B cell (primary cell): ENCODE results near the gene TSPAN32. TPM values are rescaled to one million over a fixed set of nuclear protein-coding genes. Genes with fewer than 3 reads are reported as not detected.

Source experiments
- ATAC-seq: fragments of 200-7000 bp; cut with Tn5 transposase; one replicate; pipeline ENCODE4 v1.10.0; 2021; ENCODE audit warnings: low read depth, mild to moderate bottlenecking, moderate number of reproducible peaks, moderate library complexity
- CTCF ChIA-PET: fragments of 350-600 bp; sonication (Branson Sonifier 250); formaldehyde crosslinking; loops from one replicate; lab custom pipeline; 2021; ENCODE audit warnings: antibody characterized with exemption, inconsistent platforms; lab: Charles Lee
- POLR2A ChIA-PET: fragments of 350-600 bp; sonication (Branson Sonifier 250); formaldehyde crosslinking; loops from one replicate; lab custom pipeline; 2021; ENCODE audit warnings: antibody characterized with exemption; lab: Charles Lee
- DNase-seq: peaks from one replicate; pipeline ENCODE4 v3.0.0; 2013
- H2AFZ ChIP-seq: 2 replicates; pipeline ENCODE4 v1.6.1; 2012; ENCODE audit warnings: mild to moderate bottlenecking, low read depth, low read length; ENCODE audit not compliant: insufficient read depth, poor library complexity, severe bottlenecking
- H3K27ac ChIP-seq, 2 donors: 1 replicate in 1 of 2; 2 replicates in 1 of 2; pipeline ENCODE4 v1.5.1; 2012 to 2013; ENCODE audit warnings: low read length in 2 of 2, mild to moderate bottlenecking in 2 of 2, moderate library complexity in 1 of 2
- H3K27me3 ChIP-seq, 4 experiments: fragments of 200-600 bp in 1 of 4; sonication (generic) in 1 of 4; replicated peaks in 1 of 4; 1 replicate in 2 of 4; 2 replicates in 2 of 4; pipeline versions ENCODE4 v1.6.1 to v1.7.0; 2013 to 2016; ENCODE audit warnings: low read length in 3 of 4, mild to moderate bottlenecking in 2 of 4, mixed read lengths in 1 of 4, moderate library complexity in 1 of 4; ENCODE audit not compliant: insufficient read depth in 4 of 4, control insufficient read depth in 3 of 4; ENCODE audit errors: control extremely low read depth in 1 of 4
- H3K36me3 ChIP-seq, 2 experiments: replicated peaks in 1 of 2; 1 replicate in 1 of 2; 2 replicates in 1 of 2; pipeline versions ENCODE4 v1.6.1 to v1.7.1; 2013; ENCODE audit warnings: low read length in 1 of 2; ENCODE audit not compliant: insufficient read depth in 2 of 2, control insufficient read depth in 1 of 2; ENCODE audit errors: control extremely low read depth in 1 of 2, extremely low read depth in 1 of 2
- H3K4me1 ChIP-seq, 2 donors: fragments of 200-600 bp in 1 of 2; sonication (generic) in 1 of 2; 1 replicate in 1 of 2; 2 replicates in 1 of 2; pipeline versions ENCODE4 v1.5.1 to v1.6.1; 2013 to 2017; ENCODE audit warnings: low read length in 2 of 2; ENCODE audit not compliant: control insufficient read depth in 2 of 2, insufficient read depth in 2 of 2
- H3K4me2 ChIP-seq: replicated peaks from 2 replicates; pipeline ENCODE3; 2012; ENCODE audit warnings: mild to moderate bottlenecking, low read depth, low read length; ENCODE audit not compliant: poor library complexity, severe bottlenecking
- H3K4me3 ChIP-seq, 5 experiments: fragments of 200-600 bp in 1 of 5; sonication (generic) in 1 of 5; 1 replicate in 3 of 5; 2 replicates in 2 of 5; pipeline versions ENCODE4 v1.5.1 to v1.7.0; 2011 to 2016; ENCODE audit warnings: low read length in 4 of 5, mild to moderate bottlenecking in 4 of 5, low read depth in 2 of 5, control low read depth in 1 of 5, moderate library complexity in 1 of 5; ENCODE audit not compliant: insufficient read depth in 1 of 5; ENCODE audit errors: control extremely low read depth in 1 of 5, extremely low read depth in 1 of 5
- H3K79me2 ChIP-seq: fragments of 200-600 bp; sonication (generic); one replicate; pipeline ENCODE4 v1.6.0; 2016; ENCODE audit warnings: low read length; ENCODE audit not compliant: control insufficient read depth, insufficient read depth
- H3K9ac ChIP-seq: fragments of 200-600 bp; sonication (generic); 2 replicates; pipeline ENCODE4 v1.6.1; 2017; ENCODE audit warnings: mild to moderate bottlenecking, low read length, moderate library complexity
- H3K9me3 ChIP-seq, 3 donors: one replicate each; pipeline versions ENCODE4 v1.6.1 to v1.7.1; 2013; ENCODE audit warnings: low read length in 2 of 3; ENCODE audit not compliant: control insufficient read depth in 2 of 3, insufficient read depth in 1 of 3; ENCODE audit errors: control extremely low read depth in 1 of 3
- H4K20me1 ChIP-seq: 2 replicates; pipeline ENCODE4 v1.6.0; 2012; ENCODE audit warnings: mild to moderate bottlenecking, low read length; ENCODE audit not compliant: insufficient read depth, control insufficient read depth, poor library complexity, severe bottlenecking
- H3K27ac Mint-ChIP-seq: one replicate; pipeline ENCODE4 v1.8.0; 2021; ENCODE audit warnings: mixed read lengths
- H3K27me3 Mint-ChIP-seq: one replicate; pipeline ENCODE4 v1.8.0; 2021; ENCODE audit warnings: mixed read lengths
- H3K4me1 Mint-ChIP-seq: one replicate; pipeline ENCODE4 v1.8.0; 2021; ENCODE audit warnings: mixed read lengths
- H3K4me3 Mint-ChIP-seq: one replicate; pipeline ENCODE4 v1.8.0; 2021; ENCODE audit warnings: mixed read lengths
- H3K9me3 Mint-ChIP-seq: one replicate; pipeline ENCODE4 v1.8.0; 2022; ENCODE audit warnings: mixed read lengths; ENCODE audit not compliant: insufficient read depth
- EZH2 ChIP-seq: IDR thresholded peaks from 2 replicates; pipeline ENCODE4 v1.6.1; 2012; ENCODE audit warnings: borderline replicate concordance, low read depth, mild to moderate bottlenecking, moderate library complexity, low read length; ENCODE audit not compliant: insufficient read depth, poor library complexity, severe bottlenecking
- WGBS: methylation state at CpG from one replicate; pipeline ENCODE4 v1.1.5; 2013; ENCODE audit warnings: missing lambda C conversion rate; ENCODE audit not compliant: insufficient coverage; 5-methylcytosine and 5-hydroxymethylcytosine counted together
- intact Hi-C: fragments of 100-400 bp; cut with micrococcal nuclease; formaldehyde crosslinking; loops from one replicate; pipeline ENCODE4 v1.10.0; 2022
- polyA plus RNA-seq: library from polyadenylated mRNA; depleted of rRNA; stranded (reverse); fragments of >200 nt; gene quantifications from 2 replicates; pipeline ENCODE4 v1.2.3, GENCODE V29; 2012
- total RNA-seq, 2 donors: library from RNA; stranded (reverse); fragments of 120-200 nt in 1 of 2; gene quantifications; 1 replicate in 1 of 2; 2 replicates in 1 of 2; pipeline versions ENCODE4 v1.2.3 to v1.2.4, GENCODE V29; 2013 to 2022
- TF ChIP-seq, protein P1 (sequence below): fragments of 200-600 bp; IDR thresholded peaks from one replicate; pipeline ENCODE4 v1.8.0; 2022; ENCODE audit warnings: antibody characterized with exemption, mild to moderate bottlenecking

TSPAN32 gene
- total and polyA plus RNA-seq, 2 donors (not counting 1 experiment from before 2014, with no cell fraction given), result 22.2 to 75.9 TPM

GRCh38 chr11:2358754-2359442 lies 57.1 kb downstream of the TSPAN32 start:
- Histone ChIP-seq H3K36me3 (no peaks in the 10 kb centered on the region), H3K9me3 (no peaks in the 10 kb centered on the region), H3K27ac (no peak overlapping the region), H3K4me1 (peaks cover 0 to 5% of the 10 kb centered on the region in 2 donors), H2AFZ (peak overlapping the region; percentile 10), H4K20me1 (no peaks in the 10 kb centered on the region), H3K79me2 (no peaks in the 10 kb centered on the region), H3K27me3 (no peaks in the 10 kb centered on the region), H3K9ac (no peak overlapping the region), H3K4me2 (peak overlapping the region; percentile 27), H3K4me3 (no peak overlapping the region)
- peak; percentile 71 for ATAC-seq
- intact Hi-C loops, result no loop called here
- no peak for TF ChIP-seq EZH2
- TF ChIP-seq, protein P1, sequence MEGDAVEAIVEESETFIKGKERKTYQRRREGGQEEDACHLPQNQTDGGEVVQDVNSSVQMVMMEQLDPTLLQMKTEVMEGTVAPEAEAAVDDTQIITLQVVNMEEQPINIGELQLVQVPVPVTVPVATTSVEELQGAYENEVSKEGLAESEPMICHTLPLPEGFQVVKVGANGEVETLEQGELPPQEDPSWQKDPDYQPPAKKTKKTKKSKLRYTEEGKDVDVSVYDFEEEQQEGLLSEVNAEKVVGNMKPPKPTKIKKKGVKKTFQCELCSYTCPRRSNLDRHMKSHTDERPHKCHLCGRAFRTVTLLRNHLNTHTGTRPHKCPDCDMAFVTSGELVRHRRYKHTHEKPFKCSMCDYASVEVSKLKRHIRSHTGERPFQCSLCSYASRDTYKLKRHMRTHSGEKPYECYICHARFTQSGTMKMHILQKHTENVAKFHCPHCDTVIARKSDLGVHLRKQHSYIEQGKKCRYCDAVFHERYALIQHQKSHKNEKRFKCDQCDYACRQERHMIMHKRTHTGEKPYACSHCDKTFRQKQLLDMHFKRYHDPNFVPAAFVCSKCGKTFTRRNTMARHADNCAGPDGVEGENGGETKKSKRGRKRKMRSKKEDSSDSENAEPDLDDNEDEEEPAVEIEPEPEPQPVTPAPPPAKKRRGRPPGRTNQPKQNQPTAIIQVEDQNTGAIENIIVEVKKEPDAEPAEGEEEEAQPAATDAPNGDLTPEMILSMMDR, result no peak
- CTCF ChIA-PET, result no interaction called here
- POLR2A ChIA-PET, result interaction anchor here (1.3 kb wide), 1 partner anchor 18 kb away, joined by 9 read pairs; the partner anchor contains the start of gene CD81
- DNase-seq, result peak; percentile 34
- H3K27ac Mint-ChIP-seq, result peak overlapping the region; percentile 86
- WGBS, result 84% methylated on average over 9 of the region's 11 CpGs
- peaks cover 10% of the 10 kb centered on the region for H3K4me1 Mint-ChIP-seq
- peak overlapping the region; percentile 68 for H3K4me3 Mint-ChIP-seq
- no peaks in the 10 kb centered on the region for H3K9me3 Mint-ChIP-seq
- H3K27me3 Mint-ChIP-seq, result no peaks in the 10 kb centered on the region

DNA sequence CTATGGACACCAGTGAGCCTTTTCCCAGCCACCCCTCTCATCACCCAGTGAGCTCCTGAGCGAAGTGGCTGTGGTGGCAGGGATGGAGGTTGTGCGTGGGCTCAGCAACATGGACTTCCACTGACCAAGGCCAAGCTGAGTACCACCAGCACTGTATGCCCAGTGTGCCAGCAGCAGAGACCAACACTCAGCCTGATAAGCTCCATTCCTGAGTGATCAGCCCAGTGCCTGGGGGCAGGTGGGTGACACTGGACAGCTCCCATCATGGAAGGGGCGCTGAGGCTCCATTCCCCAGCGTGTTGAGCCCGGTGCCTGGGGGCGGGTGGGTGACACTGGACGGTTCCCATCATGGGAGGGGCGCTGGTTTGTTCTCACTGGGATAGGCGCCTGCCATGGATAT lies 57.7 kb downstream of the TSPAN32 start:
- Histone ChIP-seq H3K4me1 (peaks cover 0 to 5% of the 10 kb centered on the region in 2 donors), H3K4me3 (no peak overlapping the region), H3K9ac (no peak overlapping the region), H3K9me3 (no peaks in the 10 kb centered on the region), H4K20me1 (no peaks in the 10 kb centered on the region), H3K4me2 (no peak overlapping the region), H3K79me2 (no peaks in the 10 kb centered on the region), H3K36me3 (no peaks in the 10 kb centered on the region), H2AFZ (no peak overlapping the region), H3K27me3 (no peaks in the 10 kb centered on the region), H3K27ac (no peak overlapping the region)
- H3K4me3 Mint-ChIP-seq, result no peak overlapping the region
- H3K9me3 Mint-ChIP-seq, result no peaks in the 10 kb centered on the region
- POLR2A ChIA-PET, result interaction anchor here (1.3 kb wide), 1 partner anchor 18 kb away, joined by 9 read pairs; the partner anchor contains the start of gene CD81
- intact Hi-C loops, result no loop called here
- ATAC-seq (no peak), DNase-seq (no peak)
- peaks cover 10% of the 10 kb centered on the region for H3K4me1 Mint-ChIP-seq
- WGBS, result 93% methylated on average over 8 of the region's 9 CpGs
- CTCF ChIA-PET, result no interaction called here
- H3K27ac Mint-ChIP-seq, result peak overlapping the region; percentile 26
- TF ChIP-seq, protein P1, result no peak
- TF ChIP-seq EZH2, result no peak
- H3K27me3 Mint-ChIP-seq, result no peaks in the 10 kb centered on the region
